ENCODE measurements around the gene TPK1.

- TF ChIP-seq SP2 (tag by site-specific recombination; IDR thresholded peaks at IDR 0.05) = no peak
- TF ChIP-seq, protein P1, sequence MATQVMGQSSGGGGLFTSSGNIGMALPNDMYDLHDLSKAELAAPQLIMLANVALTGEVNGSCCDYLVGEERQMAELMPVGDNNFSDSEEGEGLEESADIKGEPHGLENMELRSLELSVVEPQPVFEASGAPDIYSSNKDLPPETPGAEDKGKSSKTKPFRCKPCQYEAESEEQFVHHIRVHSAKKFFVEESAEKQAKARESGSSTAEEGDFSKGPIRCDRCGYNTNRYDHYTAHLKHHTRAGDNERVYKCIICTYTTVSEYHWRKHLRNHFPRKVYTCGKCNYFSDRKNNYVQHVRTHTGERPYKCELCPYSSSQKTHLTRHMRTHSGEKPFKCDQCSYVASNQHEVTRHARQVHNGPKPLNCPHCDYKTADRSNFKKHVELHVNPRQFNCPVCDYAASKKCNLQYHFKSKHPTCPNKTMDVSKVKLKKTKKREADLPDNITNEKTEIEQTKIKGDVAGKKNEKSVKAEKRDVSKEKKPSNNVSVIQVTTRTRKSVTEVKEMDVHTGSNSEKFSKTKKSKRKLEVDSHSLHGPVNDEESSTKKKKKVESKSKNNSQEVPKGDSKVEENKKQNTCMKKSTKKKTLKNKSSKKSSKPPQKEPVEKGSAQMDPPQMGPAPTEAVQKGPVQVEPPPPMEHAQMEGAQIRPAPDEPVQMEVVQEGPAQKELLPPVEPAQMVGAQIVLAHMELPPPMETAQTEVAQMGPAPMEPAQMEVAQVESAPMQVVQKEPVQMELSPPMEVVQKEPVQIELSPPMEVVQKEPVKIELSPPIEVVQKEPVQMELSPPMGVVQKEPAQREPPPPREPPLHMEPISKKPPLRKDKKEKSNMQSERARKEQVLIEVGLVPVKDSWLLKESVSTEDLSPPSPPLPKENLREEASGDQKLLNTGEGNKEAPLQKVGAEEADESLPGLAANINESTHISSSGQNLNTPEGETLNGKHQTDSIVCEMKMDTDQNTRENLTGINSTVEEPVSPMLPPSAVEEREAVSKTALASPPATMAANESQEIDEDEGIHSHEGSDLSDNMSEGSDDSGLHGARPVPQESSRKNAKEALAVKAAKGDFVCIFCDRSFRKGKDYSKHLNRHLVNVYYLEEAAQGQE (tag by site-specific recombination; IDR thresholded peaks at IDR 0.05) = no peak
- TF ChIP-seq ZNF274 (IDR thresholded peaks at IDR 0.05; ENCODE audit: low read length) = no peak
- no peak for TF ChIP-seq ZNF274 (tag by site-specific recombination; IDR thresholded peaks at IDR 0.05; ENCODE audit: borderline replicate concordance)
- TF ChIP-seq ZNF660 (tag by site-specific recombination; IDR thresholded peaks at IDR 0.05) = no peak
- TF ChIP-seq, protein P2, sequence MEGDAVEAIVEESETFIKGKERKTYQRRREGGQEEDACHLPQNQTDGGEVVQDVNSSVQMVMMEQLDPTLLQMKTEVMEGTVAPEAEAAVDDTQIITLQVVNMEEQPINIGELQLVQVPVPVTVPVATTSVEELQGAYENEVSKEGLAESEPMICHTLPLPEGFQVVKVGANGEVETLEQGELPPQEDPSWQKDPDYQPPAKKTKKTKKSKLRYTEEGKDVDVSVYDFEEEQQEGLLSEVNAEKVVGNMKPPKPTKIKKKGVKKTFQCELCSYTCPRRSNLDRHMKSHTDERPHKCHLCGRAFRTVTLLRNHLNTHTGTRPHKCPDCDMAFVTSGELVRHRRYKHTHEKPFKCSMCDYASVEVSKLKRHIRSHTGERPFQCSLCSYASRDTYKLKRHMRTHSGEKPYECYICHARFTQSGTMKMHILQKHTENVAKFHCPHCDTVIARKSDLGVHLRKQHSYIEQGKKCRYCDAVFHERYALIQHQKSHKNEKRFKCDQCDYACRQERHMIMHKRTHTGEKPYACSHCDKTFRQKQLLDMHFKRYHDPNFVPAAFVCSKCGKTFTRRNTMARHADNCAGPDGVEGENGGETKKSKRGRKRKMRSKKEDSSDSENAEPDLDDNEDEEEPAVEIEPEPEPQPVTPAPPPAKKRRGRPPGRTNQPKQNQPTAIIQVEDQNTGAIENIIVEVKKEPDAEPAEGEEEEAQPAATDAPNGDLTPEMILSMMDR (tag by site-specific recombination; IDR thresholded peaks at IDR 0.05) = no peak
- TF ChIP-seq, protein P3, sequence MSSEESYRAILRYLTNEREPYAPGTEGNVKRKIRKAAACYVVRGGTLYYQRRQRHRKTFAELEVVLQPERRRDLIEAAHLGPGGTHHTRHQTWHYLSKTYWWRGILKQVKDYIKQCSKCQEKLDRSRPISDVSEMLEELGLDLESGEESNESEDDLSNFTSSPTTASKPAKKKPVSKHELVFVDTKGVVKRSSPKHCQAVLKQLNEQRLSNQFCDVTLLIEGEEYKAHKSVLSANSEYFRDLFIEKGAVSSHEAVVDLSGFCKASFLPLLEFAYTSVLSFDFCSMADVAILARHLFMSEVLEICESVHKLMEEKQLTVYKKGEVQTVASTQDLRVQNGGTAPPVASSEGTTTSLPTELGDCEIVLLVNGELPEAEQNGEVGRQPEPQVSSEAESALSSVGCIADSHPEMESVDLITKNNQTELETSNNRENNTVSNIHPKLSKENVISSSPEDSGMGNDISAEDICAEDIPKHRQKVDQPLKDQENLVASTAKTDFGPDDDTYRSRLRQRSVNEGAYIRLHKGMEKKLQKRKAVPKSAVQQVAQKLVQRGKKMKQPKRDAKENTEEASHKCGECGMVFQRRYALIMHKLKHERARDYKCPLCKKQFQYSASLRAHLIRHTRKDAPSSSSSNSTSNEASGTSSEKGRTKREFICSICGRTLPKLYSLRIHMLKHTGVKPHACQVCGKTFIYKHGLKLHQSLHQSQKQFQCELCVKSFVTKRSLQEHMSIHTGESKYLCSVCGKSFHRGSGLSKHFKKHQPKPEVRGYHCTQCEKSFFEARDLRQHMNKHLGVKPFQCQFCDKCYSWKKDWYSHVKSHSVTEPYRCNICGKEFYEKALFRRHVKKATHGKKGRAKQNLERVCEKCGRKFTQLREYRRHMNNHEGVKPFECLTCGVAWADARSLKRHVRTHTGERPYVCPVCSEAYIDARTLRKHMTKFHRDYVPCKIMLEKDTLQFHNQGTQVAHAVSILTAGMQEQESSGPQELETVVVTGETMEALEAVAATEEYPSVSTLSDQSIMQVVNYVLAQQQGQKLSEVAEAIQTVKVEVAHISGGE (tag by site-specific recombination; conservative IDR thresholded peaks at IDR 0.05; ENCODE audit: low read depth) = no peak
- TF ChIP-seq ZNF324 (tag by site-specific recombination; IDR thresholded peaks at IDR 0.05) = no peak
- no peak for TF ChIP-seq ZNF701 (tag by site-specific recombination; IDR thresholded peaks at IDR 0.05)
- TF ChIP-seq ZFP37 (tag by site-specific recombination; IDR thresholded peaks at IDR 0.05) = no peak
- no peak for TF ChIP-seq ZNF558 (tag by site-specific recombination; IDR thresholded peaks at IDR 0.05)
- TF ChIP-seq ZSCAN23 (tag by site-specific recombination; IDR thresholded peaks at IDR 0.05) = no peak
- TF ChIP-seq ZNF623 (tag by site-specific recombination; IDR thresholded peaks at IDR 0.05) = no peak
- no peak for TF ChIP-seq ZNF707 (tag by site-specific recombination; IDR thresholded peaks at IDR 0.05)
These were observed 194.3 kb downstream of the TPK1 start for GRCh38 chr7:144641389-144642044.

All from HEK293 (cell line).